ENCODE measurements around the gene ARMC9. TPM values are rescaled to one million over a fixed set of nuclear protein-coding genes. Genes with fewer than 3 reads are reported as not detected.

Gene ARMC9
- total and polyA plus RNA-seq, 3 donors from 2014 or later: 35.0 to 49.7 (median 47.5) TPM

- Histone ChIP-seq H3K36me3 (ENCODE audit: low read depth, missing control alignments) (peaks cover 7% of the 10 kb centered on the region), H3K27me3 (no peaks in the 10 kb centered on the region), H3K9me3 (no peaks in the 10 kb centered on the region), H3K27ac (no peak overlapping the region), H3K4me3 (no peak overlapping the region), H3K4me1 (no peaks in the 10 kb centered on the region)
- DNase-seq: no peak
- WGBS, 2 donors: 95 to 96% methylated on average over 6 of the region's 6 CpGs
- intact Hi-C loops (cut with DNase I; ENCODE audit: low total_unique reads): no loop called here
- no peak for TF ChIP-seq POLR2A (IDR thresholded peaks at IDR 0.05)
- TF ChIP-seq CTCF (IDR thresholded peaks at IDR 0.05): no peak
Measured at GRCh38 chr2:231213931-231214642, 15.7 kb downstream of the ARMC9 start.

GRCh38 chr2:231218366-231218765 is 19.9 kb downstream of the ARMC9 start:
- Histone ChIP-seq H3K4me3 (no peak overlapping the region), H3K9me3 (no peaks in the 10 kb centered on the region), H3K36me3 (ENCODE audit: low read depth, missing control alignments) (peaks cover 7% of the 10 kb centered on the region), H3K27me3 (no peaks in the 10 kb centered on the region), H3K27ac (no peak overlapping the region), H3K4me1 (no peaks in the 10 kb centered on the region)
- no peak for DNase-seq
- intact Hi-C loops (cut with DNase I; ENCODE audit: low total_unique reads): no loop called here
- TF ChIP-seq CTCF (IDR thresholded peaks at IDR 0.05): no peak
- TF ChIP-seq POLR2A (IDR thresholded peaks at IDR 0.05): no peak
- 87 to 88% methylated on average over 3 of the region's 3 CpGs for WGBS, 2 donors

- H3K4me1 ChIP-seq: no peaks in the 10 kb centered on the region
- no peak overlapping the region for H3K27ac ChIP-seq
- intact Hi-C loops (cut with DNase I; ENCODE audit: low total_unique reads): no loop called here
- no peak overlapping the region for H3K4me3 ChIP-seq
- no peaks in the 10 kb centered on the region for H3K9me3 ChIP-seq
- no peak for DNase-seq
- H3K36me3 ChIP-seq (ENCODE audit: low read depth, missing control alignments): peaks cover 7% of the 10 kb centered on the region
- 86 to 94% methylated on average over 3 of the region's 3 CpGs for WGBS, 2 donors
- TF ChIP-seq POLR2A (IDR thresholded peaks at IDR 0.05) (no peak), CTCF (IDR thresholded peaks at IDR 0.05) (no peak)
- H3K27me3 ChIP-seq: no peaks in the 10 kb centered on the region
Measured at GRCh38 chr2:231219289-231219688, 20.9 kb downstream of the ARMC9 start.

- H3K4me1 ChIP-seq: no peaks in the 10 kb centered on the region
- H3K27ac ChIP-seq: peak overlapping the region in 1 of 2 donors; percentile 64
- H3K36me3 ChIP-seq (ENCODE audit: low read depth, missing control alignments): peaks cover 4% of the 10 kb centered on the region
- no peaks in the 10 kb centered on the region for H3K9me3 ChIP-seq
- H3K27me3 ChIP-seq: no peaks in the 10 kb centered on the region
- TF ChIP-seq POLR2A (IDR thresholded peaks at IDR 0.05) (no peak), CTCF (IDR thresholded peaks at IDR 0.05) (no peak)
- intact Hi-C loops (cut with DNase I; ENCODE audit: low total_unique reads): no loop called here
- no peak overlapping the region for H3K4me3 ChIP-seq
- DNase-seq: no peak
- 82 to 90% methylated on average over 3 of the region's 3 CpGs for WGBS, 2 donors
Measured at GRCh38 chr2:231221761-231222160, 23.3 kb downstream of the ARMC9 start.

All from testis (tissue), 3 donors.